Measurements from ENCODE around the gene XIAP.

The XIAP gene

GRCh38 chrX:123851079-123851478 is 8.8 kb upstream of the XIAP start:
- H3K4me3 ChIP-seq (replicated peaks; ENCODE audit: low read depth, low read length) = no peak overlapping the region
- DNase-seq (ENCODE audit: low read depth) = no peak

DNA sequence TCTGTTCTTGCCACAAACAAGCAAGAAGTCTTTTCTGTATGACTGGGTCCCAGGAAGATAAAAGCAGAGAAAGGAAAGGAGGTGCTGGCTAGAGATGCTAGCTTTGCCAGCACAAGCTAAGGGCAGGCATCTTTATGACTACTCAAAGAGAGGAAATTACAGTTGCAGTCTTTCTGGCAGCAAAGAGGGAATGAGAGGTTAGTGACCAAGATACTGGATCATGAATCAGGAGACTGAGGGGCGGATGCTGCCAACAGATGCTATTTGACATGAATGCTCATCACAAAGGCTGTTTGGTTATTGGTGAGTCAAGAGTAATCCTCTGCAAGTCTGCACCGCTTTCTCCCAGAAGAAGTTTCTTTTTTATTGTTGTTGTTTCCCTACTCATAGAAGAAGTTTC is 5.5 kb upstream of the XIAP start:
- no peak for TF ChIP-seq CTCF (IDR thresholded peaks at IDR 0.05; ENCODE audit: low read length, missing control alignments)
- no peak overlapping the region for H3K4me3 ChIP-seq (replicated peaks; ENCODE audit: low read depth, low read length)
- no peak for DNase-seq (ENCODE audit: low read depth)

More at GRCh38 chrX:123851079-123851478, 8.8 kb upstream of the XIAP start:
- TF ChIP-seq CTCF (IDR thresholded peaks at IDR 0.05; ENCODE audit: low read length, missing control alignments) = no peak

DNA sequence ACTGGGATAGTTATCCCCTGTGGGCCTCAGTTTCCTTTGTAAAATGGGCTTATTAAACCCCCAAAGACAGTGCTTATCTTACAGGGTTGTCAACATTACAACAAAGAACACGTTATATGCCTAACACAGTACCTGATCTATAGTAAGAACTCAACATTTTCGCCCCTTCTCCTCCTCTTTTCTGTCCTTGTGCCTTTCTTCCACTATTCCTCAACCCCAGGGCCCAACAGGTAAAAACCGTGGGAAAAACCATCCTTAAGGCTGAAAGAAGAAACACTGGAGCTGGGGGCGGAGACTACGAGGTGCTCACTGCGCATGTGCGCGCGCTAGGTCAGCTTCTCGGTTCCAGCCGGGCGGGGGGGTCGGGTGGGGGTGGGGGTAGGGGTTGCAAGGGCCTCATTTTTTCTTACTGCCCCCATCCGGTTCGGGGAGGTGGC is 426 bp upstream of the XIAP start:
- peak overlapping the region; percentile 65 for H3K4me3 ChIP-seq (replicated peaks; ENCODE audit: low read depth, low read length)
- TF ChIP-seq CTCF (IDR thresholded peaks at IDR 0.05; ENCODE audit: low read length, missing control alignments) = no peak
- no peak for DNase-seq (ENCODE audit: low read depth)

DNA sequence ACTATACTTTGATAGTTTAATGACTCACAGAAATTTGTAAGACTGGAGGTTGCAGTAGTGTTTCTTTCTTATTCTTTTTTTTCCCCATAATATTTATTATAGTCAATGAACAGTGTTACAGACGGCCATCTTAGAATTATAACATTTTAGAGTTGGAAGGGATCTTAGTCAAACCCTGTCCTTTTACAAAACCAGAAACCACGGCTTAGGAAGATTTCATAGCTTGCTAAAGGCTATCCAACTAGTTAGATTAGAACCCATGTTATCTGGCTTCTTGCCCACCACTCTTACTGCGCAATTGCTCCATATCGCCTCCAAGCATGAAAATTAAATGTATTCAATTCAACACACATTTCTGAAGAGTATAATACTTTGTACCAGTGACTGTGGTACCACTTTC is 1.1 kb downstream of the XIAP start:
- H3K4me3 ChIP-seq (replicated peaks; ENCODE audit: low read depth, low read length) = peak overlapping the region; percentile 65
- peak; percentile 40 for DNase-seq (ENCODE audit: low read depth)
- TF ChIP-seq CTCF (IDR thresholded peaks at IDR 0.05; ENCODE audit: low read length, missing control alignments) = no peak

DNA sequence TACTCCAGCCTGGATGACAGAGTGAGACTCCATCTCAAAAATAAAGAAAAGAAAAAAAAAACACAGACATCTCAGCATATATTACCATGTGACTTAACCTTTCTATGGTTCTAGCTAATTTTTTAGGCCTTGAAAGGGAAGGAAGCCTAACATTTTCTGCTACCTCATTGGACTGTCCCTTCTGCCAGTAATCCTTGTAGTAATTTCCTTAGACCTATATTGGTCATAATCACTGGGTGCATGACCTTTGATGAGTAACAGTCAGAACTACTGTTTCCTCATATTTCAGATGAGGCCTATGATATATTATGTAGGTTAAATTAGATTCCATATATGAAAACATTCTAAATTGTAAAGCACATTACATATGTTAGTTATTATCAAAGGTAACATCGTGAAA is 9.6 kb downstream of the XIAP start:
- peak; percentile 33 for DNase-seq (ENCODE audit: low read depth)
- TF ChIP-seq CTCF (IDR thresholded peaks at IDR 0.05; ENCODE audit: low read length, missing control alignments) = no peak
- no peak overlapping the region for H3K4me3 ChIP-seq (replicated peaks; ENCODE audit: low read depth, low read length)

DNA sequence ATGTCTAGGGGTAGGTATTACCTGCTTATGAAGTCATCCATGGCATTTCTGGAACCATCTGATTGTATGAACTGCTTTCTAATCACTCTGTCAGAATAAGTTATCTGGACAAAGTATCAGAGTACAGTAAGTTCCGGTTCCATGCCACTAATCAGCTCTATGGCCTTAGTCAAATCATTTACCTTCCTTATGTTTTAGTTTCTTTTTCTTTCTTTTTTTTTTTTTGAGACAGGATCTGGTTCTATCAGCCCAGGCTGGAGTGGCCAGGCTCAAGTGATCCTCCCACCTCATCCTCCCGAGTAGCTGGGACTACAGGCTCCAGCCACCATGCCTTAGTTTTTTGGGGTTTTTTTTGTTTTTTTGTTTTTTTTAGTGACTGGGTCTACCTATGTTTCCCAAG is 11.5 kb downstream of the XIAP start:
- H3K4me3 ChIP-seq (replicated peaks; ENCODE audit: low read depth, low read length) = no peak overlapping the region
- DNase-seq (ENCODE audit: low read depth) = no peak
- no peak for TF ChIP-seq CTCF (IDR thresholded peaks at IDR 0.05; ENCODE audit: low read length, missing control alignments)

DNA sequence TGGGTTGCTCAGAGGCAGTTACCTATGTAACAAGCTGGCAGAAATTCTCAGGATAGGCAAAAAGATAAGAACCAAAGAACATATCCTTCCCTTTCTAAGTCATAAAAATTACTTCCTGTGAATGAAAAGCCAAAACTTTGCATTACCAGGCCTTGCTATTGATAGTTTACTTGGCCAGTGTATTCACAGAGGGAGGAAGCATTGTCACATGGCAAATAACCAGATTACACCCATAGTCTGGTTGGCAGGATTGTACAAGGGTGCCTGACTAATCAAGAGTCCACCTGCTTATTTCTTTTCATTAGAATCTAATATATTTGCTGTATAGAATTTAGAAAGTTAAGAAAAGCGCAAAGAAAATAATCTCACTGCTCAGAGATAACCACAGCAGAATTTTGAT is 14.1 kb downstream of the XIAP start:
- DNase-seq (ENCODE audit: low read depth) = no peak
- no peak overlapping the region for H3K4me3 ChIP-seq (replicated peaks; ENCODE audit: low read depth, low read length)
- no peak for TF ChIP-seq CTCF (IDR thresholded peaks at IDR 0.05; ENCODE audit: low read length, missing control alignments)
